Activated naive CD4-positive, alpha-beta T cell treated with anti-CD3 and anti-CD28 coated beads, Interleukin-2, amount 10 ng/mL, durations not matched to agents 7 days and 5 days (primary cell): ENCODE data around the gene USH1C.

ENCODE experiments used
- CTCF ChIA-PET: fragments of 350-600 bp; sonication (Branson Sonifier 250); formaldehyde crosslinking; loops from one replicate; lab custom pipeline; 2021; ENCODE audit warnings: antibody characterized with exemption; lab: Charles Lee
- DNase-seq: peaks from one replicate; pipeline ENCODE4 v3.0.0-alpha.2; 2020
- H3K27ac Mint-ChIP-seq: one replicate; pipeline ENCODE4 v1.8.0; 2021; ENCODE audit warnings: mild to moderate bottlenecking, moderate library complexity, mixed read lengths
- H3K27me3 Mint-ChIP-seq: one replicate; pipeline ENCODE4 v1.8.0; 2021; ENCODE audit warnings: mild to moderate bottlenecking, mixed read lengths
- H3K36me3 Mint-ChIP-seq: one replicate; pipeline ENCODE4 v1.8.0; 2021; ENCODE audit warnings: mixed read lengths
- H3K4me1 Mint-ChIP-seq: one replicate; pipeline ENCODE4 v1.8.0; 2021; ENCODE audit warnings: mixed read lengths
- H3K4me3 Mint-ChIP-seq: one replicate; pipeline ENCODE4 v1.8.0; 2021; ENCODE audit warnings: mild to moderate bottlenecking, moderate library complexity, mixed read lengths
- H3K9me3 Mint-ChIP-seq: one replicate; pipeline ENCODE4 v1.8.0; 2021; ENCODE audit warnings: mixed read lengths

The USH1C gene

DNA sequence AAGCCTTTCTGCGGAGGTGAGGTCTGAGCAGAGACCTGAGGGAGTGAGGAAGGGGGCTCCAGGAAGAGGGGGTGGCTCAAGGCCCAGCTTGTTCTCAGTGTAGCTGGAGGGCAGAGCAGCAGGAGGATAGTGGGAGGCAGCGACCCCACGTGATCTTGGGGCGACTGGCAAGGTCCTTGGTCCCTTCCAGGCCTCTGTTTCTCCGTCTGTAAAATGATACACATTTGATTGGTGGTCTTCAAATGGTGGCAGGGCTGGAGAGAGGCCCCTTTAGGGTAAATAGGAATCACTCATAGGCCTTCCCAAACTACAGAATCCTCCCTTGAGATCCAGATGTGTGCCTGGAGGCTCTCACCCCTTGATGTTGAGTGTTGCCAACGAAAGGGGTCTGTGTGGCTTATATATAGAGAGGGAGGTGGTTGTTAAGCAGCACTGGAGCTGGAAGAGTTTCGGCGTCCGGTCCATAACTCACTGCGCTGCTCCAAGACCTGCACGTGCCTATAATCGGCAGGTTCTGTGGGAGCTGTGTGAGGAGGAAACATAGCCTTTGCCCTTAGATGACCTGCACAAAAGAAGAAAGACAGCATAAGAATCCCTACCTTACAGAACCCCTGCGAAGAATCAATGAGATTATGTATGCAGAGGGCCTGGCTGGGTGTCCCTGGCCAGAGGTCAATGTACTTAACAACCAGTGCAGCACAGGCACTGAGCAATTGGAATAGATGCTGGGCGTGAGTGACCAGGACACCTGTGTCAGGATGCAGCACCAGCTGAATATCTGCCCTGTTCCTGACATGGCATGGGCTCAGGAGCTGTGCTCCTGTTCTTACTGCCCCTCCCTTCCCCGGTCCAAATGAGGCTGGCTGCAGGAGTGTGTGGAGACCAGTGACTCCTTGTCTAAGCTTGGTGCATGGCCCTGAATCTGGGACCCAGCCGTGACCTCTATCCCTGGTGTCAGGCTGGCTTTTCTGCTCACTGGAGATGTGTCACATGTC is 31.5 kb upstream of the USH1C start:
- H3K4me3 Mint-ChIP-seq: no peak overlapping the region
- H3K27ac Mint-ChIP-seq: no peak overlapping the region
- H3K9me3 Mint-ChIP-seq: no peaks in the 10 kb centered on the region
- no peak for DNase-seq
- CTCF ChIA-PET: no interaction called here
- H3K27me3 Mint-ChIP-seq: peaks cover 14% of the 10 kb centered on the region
- no peaks in the 10 kb centered on the region for H3K36me3 Mint-ChIP-seq
- H3K4me1 Mint-ChIP-seq: peaks cover 4% of the 10 kb centered on the region

DNA sequence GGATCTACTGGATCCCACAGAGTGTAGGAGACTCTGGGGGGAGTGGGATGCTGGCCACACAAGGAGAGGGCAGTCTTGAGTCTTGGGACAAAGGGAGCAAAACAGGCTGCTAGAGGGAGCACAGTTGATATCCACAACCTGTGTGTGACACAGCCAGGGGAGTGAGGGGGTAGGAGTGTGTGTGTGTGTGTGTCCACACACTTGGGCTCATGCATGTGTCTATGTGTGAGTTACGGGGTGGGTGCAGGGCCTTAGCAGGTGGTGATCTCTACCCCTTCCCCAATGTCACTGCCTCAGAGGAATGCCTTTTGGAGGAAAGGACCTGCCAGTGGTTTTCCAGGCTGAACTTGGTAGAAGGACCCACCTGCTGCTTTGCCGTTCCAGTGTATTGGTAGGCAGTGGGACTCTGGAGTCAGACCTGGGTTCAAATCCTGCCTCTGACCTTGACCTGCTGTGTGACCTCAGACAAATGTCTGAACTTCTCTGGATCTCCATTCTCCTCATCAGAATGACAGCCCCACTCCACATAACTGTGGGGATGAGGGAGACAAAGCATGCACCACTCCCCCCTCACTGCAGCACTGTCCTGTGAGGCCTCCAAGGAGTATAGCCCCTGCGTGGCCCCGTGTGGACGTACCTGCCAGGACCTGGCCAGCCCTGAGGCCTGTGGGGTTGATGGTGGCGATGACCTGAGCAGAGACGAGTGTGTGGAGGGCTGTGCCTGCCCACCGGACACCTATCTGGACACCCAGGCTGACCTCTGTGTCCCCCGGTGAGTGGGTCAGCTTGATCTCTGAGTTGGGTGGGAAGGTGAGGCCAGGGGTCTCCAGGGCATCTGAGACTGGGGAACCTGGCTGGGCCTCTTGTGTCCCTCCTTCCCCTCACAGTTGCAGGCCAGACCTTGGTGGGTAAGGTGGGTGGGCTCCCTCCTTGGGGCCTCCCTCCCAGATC is 30.2 kb upstream of the USH1C start:
- H3K27me3 Mint-ChIP-seq: peaks cover 5% of the 10 kb centered on the region
- H3K36me3 Mint-ChIP-seq: no peaks in the 10 kb centered on the region
- no peaks in the 10 kb centered on the region for H3K9me3 Mint-ChIP-seq
- CTCF ChIA-PET: no interaction called here
- peaks cover 4% of the 10 kb centered on the region for H3K4me1 Mint-ChIP-seq
- no peak overlapping the region for H3K27ac Mint-ChIP-seq
- DNase-seq: no peak
- no peak overlapping the region for H3K4me3 Mint-ChIP-seq

DNA sequence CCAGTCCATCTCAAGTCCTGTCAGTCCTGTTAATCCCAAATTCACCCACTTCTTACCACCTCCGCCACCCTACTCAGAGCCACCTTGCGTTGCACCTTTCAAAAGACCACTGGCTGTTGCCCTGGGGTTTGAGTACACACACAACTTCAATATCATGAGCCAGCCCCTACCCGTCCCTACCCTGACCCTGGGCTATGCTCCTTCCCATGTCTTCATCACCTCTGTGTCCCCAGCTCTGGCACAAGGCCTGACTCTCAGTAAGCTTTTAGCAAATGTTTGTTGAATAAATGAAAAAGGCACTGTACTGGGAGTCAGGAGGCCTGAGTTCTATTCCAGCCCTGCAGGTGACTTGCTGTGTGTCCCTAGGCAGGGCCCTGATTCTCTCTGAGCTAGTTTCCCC is 29.3 kb upstream of the USH1C start:
- DNase-seq: no peak
- H3K27ac Mint-ChIP-seq: no peak overlapping the region
- CTCF ChIA-PET: no interaction called here

DNA sequence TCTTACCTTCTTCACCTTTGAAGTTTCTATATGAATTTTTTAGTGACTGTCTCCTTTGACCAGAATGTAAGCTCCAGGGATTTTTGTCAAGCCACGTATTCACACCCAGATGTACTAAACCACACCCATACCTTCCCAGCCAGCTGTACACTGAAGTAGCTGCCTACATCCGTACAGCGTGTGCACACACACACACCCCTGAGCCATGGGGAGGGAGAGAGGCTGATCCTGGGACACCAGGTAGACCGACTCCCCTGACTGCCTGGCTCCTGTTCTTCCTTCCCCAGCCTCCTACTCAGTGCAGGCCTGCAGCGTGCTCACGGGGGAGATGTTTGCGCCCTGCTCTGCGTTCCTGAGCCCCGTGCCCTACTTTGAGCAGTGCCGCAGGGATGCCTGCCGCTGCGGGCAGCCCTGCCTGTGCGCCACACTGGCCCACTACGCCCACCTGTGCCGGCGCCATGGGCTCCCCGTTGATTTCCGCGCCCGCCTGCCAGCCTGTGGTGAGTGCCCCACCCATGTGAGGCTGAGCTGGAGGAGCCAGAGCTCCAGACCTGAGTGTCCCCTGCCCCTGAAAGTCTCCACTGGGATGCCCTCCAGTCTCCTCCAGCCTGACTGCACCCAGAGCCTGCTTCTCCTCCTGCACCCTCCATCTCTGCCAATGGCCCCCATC is 28.7 kb upstream of the USH1C start:
- Mint-ChIP-seq H3K9me3 (no peaks in the 10 kb centered on the region), H3K4me1 (peaks cover 8% of the 10 kb centered on the region)
- CTCF ChIA-PET: no interaction called here

More for the DNA sequence above, 29.3 kb upstream of the USH1C start:
- H3K4me1 Mint-ChIP-seq: peaks cover 5% of the 10 kb centered on the region
- peaks cover 5% of the 10 kb centered on the region for H3K27me3 Mint-ChIP-seq
- no peak overlapping the region for H3K4me3 Mint-ChIP-seq
- H3K9me3 Mint-ChIP-seq: no peaks in the 10 kb centered on the region
- H3K36me3 Mint-ChIP-seq: no peaks in the 10 kb centered on the region

GRCh38 chr11:17572359-17572690 is 28.1 kb upstream of the USH1C start:
- no peaks in the 10 kb centered on the region for H3K9me3 Mint-ChIP-seq
- no peak for DNase-seq
- no peak overlapping the region for H3K4me3 Mint-ChIP-seq
- CTCF ChIA-PET: no interaction called here
- no peaks in the 10 kb centered on the region for H3K36me3 Mint-ChIP-seq
- peaks cover 8% of the 10 kb centered on the region for H3K4me1 Mint-ChIP-seq
- peaks cover 5% of the 10 kb centered on the region for H3K27me3 Mint-ChIP-seq
- H3K27ac Mint-ChIP-seq: no peak overlapping the region

More for the DNA sequence above, 28.7 kb upstream of the USH1C start:
- Mint-ChIP-seq H3K36me3 (no peaks in the 10 kb centered on the region), H3K4me3 (no peak overlapping the region), H3K27me3 (peaks cover 5% of the 10 kb centered on the region), H3K27ac (no peak overlapping the region)
- no peak for DNase-seq

GRCh38 chr11:17571431-17572358 is 27.5 kb upstream of the USH1C start:
- Mint-ChIP-seq H3K27me3 (peaks cover 5% of the 10 kb centered on the region), H3K9me3 (no peaks in the 10 kb centered on the region), H3K36me3 (no peaks in the 10 kb centered on the region), H3K4me1 (peaks cover 8% of the 10 kb centered on the region), H3K27ac (no peak overlapping the region), H3K4me3 (no peak overlapping the region)
- no peak for DNase-seq
- CTCF ChIA-PET: no interaction called here

DNA sequence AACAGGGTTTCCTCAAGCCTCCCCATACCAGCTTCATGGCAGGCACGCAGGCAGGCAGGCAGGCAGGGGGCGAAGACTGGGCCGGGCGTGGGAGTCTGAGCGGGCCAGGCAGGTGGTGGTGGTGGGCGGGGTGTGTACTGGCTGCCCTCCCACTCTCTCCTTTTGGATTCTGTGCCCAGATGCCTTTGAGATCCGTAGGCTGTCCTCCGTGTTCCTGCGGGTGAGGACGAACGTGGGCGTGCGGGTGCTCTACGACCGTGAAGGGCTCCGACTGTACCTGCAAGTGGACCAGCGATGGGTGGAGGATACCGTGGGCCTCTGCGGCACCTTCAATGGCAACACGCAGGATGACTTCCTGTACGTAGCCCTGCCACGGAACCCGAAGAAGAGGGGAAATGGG is 25.8 kb upstream of the USH1C start:
- H3K36me3 Mint-ChIP-seq: no peaks in the 10 kb centered on the region
- no peak overlapping the region for H3K4me3 Mint-ChIP-seq
- no peak for DNase-seq
- CTCF ChIA-PET: no interaction called here
- H3K9me3 Mint-ChIP-seq: no peaks in the 10 kb centered on the region
- H3K4me1 Mint-ChIP-seq: peaks cover 8% of the 10 kb centered on the region
- peaks cover 5% of the 10 kb centered on the region for H3K27me3 Mint-ChIP-seq
- no peak overlapping the region for H3K27ac Mint-ChIP-seq

DNA sequence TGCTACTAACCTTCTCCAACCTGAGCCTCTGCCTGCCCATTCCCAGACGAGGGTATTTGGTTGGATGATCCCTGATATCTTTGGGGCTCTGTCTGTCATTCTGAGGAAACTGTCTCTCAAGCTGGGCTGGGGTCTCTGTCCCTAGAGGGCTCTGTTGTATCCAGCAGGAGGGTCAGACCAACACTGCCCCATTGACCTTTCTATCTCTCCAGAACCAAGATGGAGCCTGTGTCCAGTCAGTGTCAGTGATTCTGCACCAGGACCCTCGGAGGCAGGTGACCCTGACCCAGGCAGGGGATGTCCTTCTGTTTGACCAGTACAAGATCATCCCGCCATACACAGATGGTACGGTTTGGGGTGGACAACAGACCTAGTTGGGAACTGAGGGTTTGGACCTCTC is 24.7 kb upstream of the USH1C start:
- no peaks in the 10 kb centered on the region for H3K9me3 Mint-ChIP-seq
- no peak for DNase-seq
- H3K27ac Mint-ChIP-seq: no peak overlapping the region
- no peaks in the 10 kb centered on the region for H3K36me3 Mint-ChIP-seq
- H3K4me1 Mint-ChIP-seq: peaks cover 8% of the 10 kb centered on the region
- no peak overlapping the region for H3K4me3 Mint-ChIP-seq
- H3K27me3 Mint-ChIP-seq: peaks cover 4% of the 10 kb centered on the region
- CTCF ChIA-PET: no interaction called here

GRCh38 chr11:17564687-17565042 is 20.4 kb upstream of the USH1C start:
- peaks cover 4% of the 10 kb centered on the region for H3K4me1 Mint-ChIP-seq
- H3K27ac Mint-ChIP-seq: no peak overlapping the region
- H3K9me3 Mint-ChIP-seq: no peaks in the 10 kb centered on the region
- H3K36me3 Mint-ChIP-seq: no peaks in the 10 kb centered on the region
- H3K4me3 Mint-ChIP-seq: no peak overlapping the region
- no peak for DNase-seq
- CTCF ChIA-PET: no interaction called here
- peaks cover 8% of the 10 kb centered on the region for H3K27me3 Mint-ChIP-seq

DNA sequence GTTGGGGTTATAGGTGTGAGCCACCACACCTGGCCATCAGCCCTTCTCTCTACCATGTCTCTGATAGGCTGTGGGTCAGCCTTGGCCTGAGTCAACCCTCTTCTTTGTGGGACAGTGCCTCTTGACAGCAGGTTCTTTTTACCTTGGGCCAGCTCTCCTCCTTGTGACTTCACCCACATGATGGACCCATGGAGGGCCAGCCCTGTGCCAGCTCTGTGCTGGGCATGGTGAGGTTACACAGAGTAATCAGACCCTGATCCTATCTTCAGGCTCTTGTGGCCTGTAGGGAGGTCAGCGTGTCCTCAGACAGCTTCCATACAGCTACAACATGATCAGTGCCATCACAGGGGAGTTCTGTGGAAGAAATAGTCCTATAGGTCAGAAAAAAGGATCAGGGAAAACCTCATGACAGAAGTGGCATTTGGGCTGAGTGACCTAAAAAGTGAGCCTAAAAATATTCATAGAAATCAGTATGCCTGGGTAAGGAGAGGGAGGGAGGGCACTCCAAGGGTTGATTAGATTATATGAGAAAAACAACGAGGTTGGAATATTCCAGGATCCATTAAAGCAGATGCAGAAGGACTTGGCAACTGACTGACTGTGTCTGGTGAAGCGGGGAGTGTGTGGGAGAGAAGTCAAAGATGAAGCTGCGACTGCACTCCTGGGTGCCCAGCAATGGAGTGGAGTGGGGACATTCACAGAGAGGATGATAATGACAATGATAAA is 19.9 kb upstream of the USH1C start:
- CTCF ChIA-PET: no interaction called here
- Mint-ChIP-seq H3K36me3 (no peaks in the 10 kb centered on the region), H3K27me3 (peaks cover 8% of the 10 kb centered on the region), H3K4me1 (peaks cover 4% of the 10 kb centered on the region), H3K27ac (no peak overlapping the region), H3K4me3 (no peak overlapping the region), H3K9me3 (no peaks in the 10 kb centered on the region)
- DNase-seq: no peak

DNA sequence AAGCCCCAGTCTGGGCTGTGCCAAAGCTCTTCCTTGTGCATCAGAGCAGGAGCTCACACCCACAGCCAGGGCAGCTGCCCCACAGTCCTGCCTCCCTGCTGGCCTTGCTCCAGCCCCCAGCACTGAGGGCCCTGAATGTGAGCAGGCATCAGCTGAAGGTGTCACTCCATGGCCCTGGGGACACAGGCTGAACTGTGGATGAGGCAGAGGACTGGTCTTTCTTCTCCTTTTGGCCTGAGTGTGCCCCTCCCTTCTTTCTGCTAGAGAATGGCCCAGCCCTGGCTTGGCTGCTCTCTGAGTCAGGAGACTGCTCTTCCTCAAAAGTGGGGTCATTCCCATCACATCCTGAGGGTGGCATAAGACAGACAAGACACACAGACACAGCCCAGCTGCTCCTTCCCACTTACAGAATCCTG is 19.0 kb upstream of the USH1C start:
- H3K27me3 Mint-ChIP-seq: peaks cover 8% of the 10 kb centered on the region
- CTCF ChIA-PET: no interaction called here
- H3K27ac Mint-ChIP-seq: no peak overlapping the region
- H3K9me3 Mint-ChIP-seq: no peaks in the 10 kb centered on the region
- no peaks in the 10 kb centered on the region for H3K36me3 Mint-ChIP-seq
- no peak for DNase-seq
- H3K4me1 Mint-ChIP-seq: peaks cover under 1% of the 10 kb centered on the region
- no peak overlapping the region for H3K4me3 Mint-ChIP-seq

DNA sequence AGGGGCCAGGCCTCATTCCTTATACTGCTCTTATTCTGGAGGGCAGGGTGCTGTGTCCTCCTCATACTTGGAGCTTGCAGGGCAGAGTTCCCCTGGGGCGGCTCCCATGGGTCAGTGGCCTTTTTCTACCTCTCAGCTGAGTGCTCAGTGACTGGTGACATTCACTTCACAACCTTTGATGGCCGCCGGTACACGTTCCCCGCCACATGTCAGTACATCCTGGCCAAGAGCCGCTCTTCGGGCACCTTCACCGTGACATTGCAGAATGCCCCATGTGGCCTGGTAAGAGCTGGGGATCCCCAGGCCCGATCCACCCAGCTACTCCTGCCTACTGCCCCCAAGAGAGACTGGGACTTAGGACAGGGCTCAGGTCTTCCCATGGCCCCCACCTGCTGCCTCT is 17.3 kb upstream of the USH1C start:
- no peak overlapping the region for H3K4me3 Mint-ChIP-seq
- no peak overlapping the region for H3K27ac Mint-ChIP-seq
- H3K4me1 Mint-ChIP-seq: no peaks in the 10 kb centered on the region
- no peaks in the 10 kb centered on the region for H3K36me3 Mint-ChIP-seq
- H3K9me3 Mint-ChIP-seq: no peaks in the 10 kb centered on the region
- peaks cover 8% of the 10 kb centered on the region for H3K27me3 Mint-ChIP-seq
- CTCF ChIA-PET: no interaction called here
- DNase-seq: no peak

GRCh38 chr11:17561111-17561415 is 16.8 kb upstream of the USH1C start:
- Mint-ChIP-seq H3K4me1 (no peaks in the 10 kb centered on the region), H3K36me3 (no peaks in the 10 kb centered on the region), H3K9me3 (no peaks in the 10 kb centered on the region), H3K27ac (no peak overlapping the region), H3K4me3 (no peak overlapping the region), H3K27me3 (peaks cover 8% of the 10 kb centered on the region)
- CTCF ChIA-PET: no interaction called here
- DNase-seq: no peak
